GM12892 (cell line): ENCODE results near the gene ZNF324B.

ENCODE experiments used
- POLR2A ChIP-seq: IDR thresholded peaks from 2 replicates; pipeline ENCODE4 v1.6.1; 2011; ENCODE audit warnings: low read depth, low read length, control low read depth
- TAF1 ChIP-seq: IDR thresholded peaks from 2 replicates; pipeline ENCODE4 v1.6.1; 2011; ENCODE audit warnings: low read depth, mild to moderate bottlenecking, control low read depth, low read length, borderline replicate concordance

- TF ChIP-seq POLR2A (no peak), TAF1 (no peak)
Measured at GRCh38 chr19:58479736-58480480, 28.5 kb downstream of the ZNF324B start.
